PFSK-1 (cell line): Measurements from ENCODE around the gene DMPK.

ENCODE experiments used
- POLR2AphosphoS5 ChIP-seq: IDR thresholded peaks from 2 replicates; pipeline ENCODE4 v1.6.1; 2012; ENCODE audit warnings: low read depth, mild to moderate bottlenecking, control low read depth, low read length, moderate library complexity
- REST ChIP-seq, 2 experiments: IDR thresholded peaks; 2 replicates each; pipeline versions ENCODE4 v1.6.1 to v1.8.0; 2011 to 2012; ENCODE audit warnings: low read depth in 2 of 2, low read length in 2 of 2, control low read depth in 1 of 2, inconsistent platforms in 1 of 2, mild to moderate bottlenecking in 1 of 2, moderate library complexity in 1 of 2; ENCODE audit not compliant: insufficient read depth in 1 of 2
- TAF1 ChIP-seq: IDR thresholded peaks from 2 replicates; pipeline ENCODE4 v1.6.1; 2012; ENCODE audit warnings: low read length, control low read depth, borderline replicate concordance; ENCODE audit not compliant: insufficient read depth

DNA sequence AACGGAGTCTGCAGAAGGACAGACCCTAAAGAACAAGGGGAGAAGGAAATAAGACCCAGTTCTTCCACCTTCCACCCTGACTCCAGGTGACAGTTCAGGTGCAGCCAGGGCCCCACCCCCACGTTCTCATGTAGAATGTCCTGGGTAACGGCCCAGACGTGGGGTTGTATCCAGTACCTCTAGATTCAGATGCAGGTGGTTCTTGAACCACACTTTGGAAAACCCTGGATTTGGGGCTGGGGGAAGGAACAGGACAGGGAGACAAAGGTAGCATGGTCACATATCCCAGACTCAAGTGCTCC, 2.2 kb downstream of the DMPK start:
- TF ChIP-seq REST (IDR thresholded peaks at IDR 0.05; ENCODE audit: insufficient read depth in 1 of 2, low read depth in 2 of 2, low read length in 2 of 2), result no peak
- no peak for TF ChIP-seq TAF1
- TF ChIP-seq POLR2AphosphoS5, result no peak
